GM21529 (cell line): Measurements from ENCODE around the gene UBXN6.

Source experiments
- ATAC-seq: cut with Tn5 transposase; IDR thresholded peaks from one replicate; pipeline ENCODE4 v1.9.1; 2021; ENCODE audit not compliant: unreplicated experiment

UBXN6 gene

GRCh38 chr19:4443188-4443587 lies 14.4 kb downstream of the UBXN6 start:
- no peak for ATAC-seq

- ATAC-seq: no peak
Measured at GRCh38 chr19:4442819-4443146, 14.8 kb downstream of the UBXN6 start.

GRCh38 chr19:4441994-4442818 lies 15.4 kb downstream of the UBXN6 start:
- ATAC-seq: no peak

DNA sequence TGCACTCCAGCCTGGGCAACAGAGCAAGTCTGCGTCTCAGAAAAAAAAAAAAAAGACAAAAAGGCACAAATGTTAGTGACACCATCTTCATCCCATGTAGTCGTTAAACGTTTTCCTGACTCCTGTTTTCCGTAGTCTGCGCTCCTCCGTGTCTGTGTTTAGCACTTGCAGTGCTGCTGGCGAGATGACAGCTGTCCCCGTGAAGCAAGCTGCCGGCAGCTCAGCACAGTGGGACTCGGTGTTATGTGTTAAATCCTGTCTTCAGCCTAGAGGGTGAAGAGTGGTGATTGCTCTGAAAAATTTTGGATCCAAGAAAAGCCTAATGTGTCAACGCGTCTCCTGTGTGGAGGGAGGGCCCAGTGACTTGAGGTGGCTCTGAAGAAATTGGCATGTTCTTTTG lies 18.4 kb downstream of the UBXN6 start:
- no peak for ATAC-seq

DNA sequence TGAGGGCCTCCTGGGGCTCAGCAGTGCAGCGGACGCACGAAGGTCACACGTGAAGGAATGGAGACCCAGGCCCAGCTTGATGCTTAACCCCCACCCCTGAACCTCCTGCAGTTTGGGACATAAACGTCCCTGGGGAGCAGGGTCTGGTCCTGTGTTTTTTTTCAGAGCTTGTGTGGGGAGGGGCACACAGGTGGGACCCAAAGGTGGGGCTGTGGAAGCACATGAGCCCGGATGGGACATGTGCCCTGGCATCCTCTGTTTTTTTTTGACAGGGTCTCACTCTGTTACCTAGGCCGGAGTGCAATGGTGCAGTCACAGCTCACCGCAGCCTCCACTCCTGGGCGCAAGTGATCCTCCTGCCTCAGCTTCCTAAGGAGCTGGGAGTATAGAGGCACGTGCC lies 20.5 kb downstream of the UBXN6 start:
- ATAC-seq: no peak

GRCh38 chr19:4436231-4436630 lies 21.4 kb downstream of the UBXN6 start:
- no peak for ATAC-seq

GRCh38 chr19:4434391-4434790 lies 23.2 kb downstream of the UBXN6 start:
- no peak for ATAC-seq

- ATAC-seq: no peak
Measured at GRCh38 chr19:4432918-4433506, 24.6 kb downstream of the UBXN6 start.

DNA sequence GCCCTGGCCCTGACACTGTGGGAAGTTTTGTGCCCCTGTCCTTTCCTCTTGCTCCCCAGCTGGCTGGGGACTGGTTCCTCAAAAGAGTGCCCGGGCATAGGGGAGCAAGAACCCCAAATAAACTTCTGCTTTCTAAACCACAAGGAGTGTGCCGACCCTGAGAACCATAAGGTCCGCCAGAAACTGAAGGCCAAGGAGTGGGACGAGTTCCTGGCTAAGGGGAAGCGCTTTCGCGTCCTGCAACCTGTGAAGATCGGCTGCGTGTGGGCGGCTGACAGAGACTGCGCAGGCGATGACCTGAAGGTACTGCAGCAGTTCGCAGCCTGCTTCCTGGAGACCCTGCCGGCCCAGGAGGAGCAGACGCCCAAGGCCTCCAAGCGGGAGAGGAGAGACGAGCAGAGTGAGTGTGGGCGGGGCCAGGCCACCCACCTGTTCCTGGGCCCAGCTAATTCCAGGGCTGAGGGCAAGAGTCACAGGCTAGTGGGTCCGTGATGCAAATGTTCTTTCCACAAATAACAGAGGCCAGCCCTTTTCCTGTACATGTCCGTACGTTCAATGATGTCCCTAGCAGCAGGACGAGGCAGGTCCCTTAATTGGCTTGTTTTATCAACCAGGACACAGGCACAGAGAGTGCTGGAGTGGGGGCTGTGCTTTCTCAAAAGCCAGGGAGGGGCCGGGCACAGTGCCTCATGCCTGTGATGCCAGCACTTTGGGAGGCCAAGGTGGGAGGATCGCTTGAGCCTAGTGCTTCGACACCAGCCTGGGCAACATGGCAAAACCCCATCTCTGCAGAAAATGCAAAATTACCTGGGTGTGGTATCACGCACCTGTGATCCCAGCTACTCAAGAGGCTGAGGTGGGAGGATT lies 25.6 kb downstream of the UBXN6 start:
- ATAC-seq: peak; percentile 47

GRCh38 chr19:4431296-4431695 lies 26.3 kb downstream of the UBXN6 start:
- ATAC-seq: no peak

- no peak for ATAC-seq
Measured at GRCh38 chr19:4430760-4431159, 26.8 kb downstream of the UBXN6 start.

GRCh38 chr19:4429771-4430171 lies 27.8 kb downstream of the UBXN6 start:
- ATAC-seq: no peak

DNA sequence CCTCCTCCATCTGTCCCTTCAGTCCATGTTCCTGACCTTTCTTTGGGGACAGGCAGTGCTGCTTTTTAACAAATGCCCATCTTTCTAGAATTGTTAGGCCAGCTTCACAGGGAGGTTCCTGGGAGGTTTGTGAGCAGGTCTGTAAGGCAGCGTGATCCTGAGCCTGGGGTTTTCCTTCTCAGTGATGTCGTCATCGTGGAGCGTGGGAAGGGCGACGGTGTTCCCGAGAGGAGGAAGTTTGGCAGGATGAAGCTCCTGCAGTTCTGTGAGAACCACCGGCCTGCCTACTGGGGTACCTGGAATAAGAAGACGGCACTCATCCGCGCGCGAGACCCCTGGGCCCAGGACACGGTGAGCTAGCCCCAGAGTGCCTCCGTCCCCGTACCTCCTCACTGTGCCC lies 28.3 kb downstream of the UBXN6 start:
- no peak for ATAC-seq

GRCh38 chr19:4428326-4428975 lies 29.1 kb downstream of the UBXN6 start:
- no peak for ATAC-seq

DNA sequence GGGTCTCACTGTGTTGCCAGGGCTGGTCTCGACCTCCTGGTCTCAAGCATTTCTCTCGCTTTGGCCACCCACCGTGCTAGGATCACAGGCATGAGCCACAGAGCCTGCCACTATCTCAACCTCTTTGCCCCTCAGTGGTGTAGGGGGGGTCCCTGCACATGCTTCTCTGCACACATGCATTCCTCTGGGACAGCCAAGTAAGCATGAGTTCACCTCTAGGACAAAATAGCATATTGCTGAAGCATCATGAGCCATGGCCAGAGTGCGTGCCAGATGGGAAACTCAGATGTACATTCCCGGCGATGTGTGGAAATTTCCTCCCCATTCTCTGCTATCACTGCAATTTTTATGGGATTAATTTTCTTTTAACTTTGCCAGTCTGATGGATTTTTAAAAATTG lies 32.1 kb downstream of the UBXN6 start:
- no peak for ATAC-seq

- no peak for ATAC-seq
Measured at GRCh38 chr19:4423416-4424126, 34.0 kb downstream of the UBXN6 start.

DNA sequence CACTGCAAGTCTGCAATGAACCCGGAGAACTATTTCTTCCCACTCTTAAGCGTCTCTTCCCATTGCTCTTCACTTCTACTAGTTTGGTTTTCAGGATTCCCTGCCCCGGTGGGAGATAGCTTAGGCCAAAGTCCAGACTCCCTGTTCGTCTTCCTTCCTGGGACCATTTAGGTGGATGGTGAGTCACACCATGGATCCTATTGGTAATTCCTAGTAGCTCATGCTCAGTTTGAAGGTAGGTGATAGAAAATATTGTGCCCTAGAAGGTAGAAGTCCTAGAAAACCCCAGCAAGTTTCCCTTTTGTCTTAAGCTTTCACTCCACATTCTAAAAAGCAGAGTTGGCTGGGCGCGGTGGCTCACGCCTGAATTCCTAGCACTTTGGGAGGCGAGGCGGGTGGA lies 41.3 kb downstream of the UBXN6 start:
- no peak for ATAC-seq

DNA sequence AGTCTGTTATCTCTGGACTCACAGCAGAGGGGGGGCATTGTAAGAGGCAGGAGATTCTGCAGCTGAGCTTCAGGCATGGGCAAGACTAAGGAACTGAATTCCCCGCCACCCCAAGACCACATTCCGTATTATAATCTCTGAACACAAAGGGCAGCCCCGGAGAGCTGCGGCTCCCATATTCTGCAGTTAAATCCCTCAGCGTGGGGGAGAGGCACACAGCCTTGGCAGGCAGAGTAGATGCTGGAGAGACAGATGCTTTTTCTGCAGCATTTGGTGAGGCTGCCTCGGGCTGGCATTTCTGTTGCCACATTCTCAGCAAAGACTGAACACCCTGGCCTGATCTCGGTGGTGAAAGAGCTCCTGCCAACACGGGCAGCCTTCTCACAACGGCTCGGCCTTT lies 42.2 kb downstream of the UBXN6 start:
- ATAC-seq: no peak

DNA sequence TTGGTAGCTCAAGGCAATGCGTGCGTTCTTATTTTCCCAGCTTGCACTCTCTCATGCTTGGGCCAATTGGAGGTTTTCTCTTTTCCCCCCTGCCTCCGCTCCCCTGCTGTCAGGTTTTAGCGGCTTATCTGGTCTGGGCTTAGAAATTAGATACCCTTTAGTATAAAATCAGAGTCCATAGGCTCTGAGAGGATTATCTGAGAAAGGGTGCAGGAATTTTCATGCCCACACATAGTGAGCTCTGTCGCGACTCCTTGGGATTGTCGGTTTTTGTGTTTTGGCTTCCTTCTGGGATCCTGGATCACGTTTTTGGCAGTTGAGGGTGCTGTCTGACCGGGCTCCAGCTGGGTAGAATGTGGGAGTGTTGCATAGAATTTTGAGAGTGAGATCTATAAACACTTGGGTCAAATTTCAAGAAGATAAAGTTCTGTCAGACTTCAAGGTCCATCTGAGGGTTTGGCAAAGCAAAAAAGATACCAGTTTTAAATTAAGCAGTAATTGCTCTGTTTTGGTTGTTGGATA lies 42.7 kb downstream of the UBXN6 start:
- ATAC-seq: no peak

DNA sequence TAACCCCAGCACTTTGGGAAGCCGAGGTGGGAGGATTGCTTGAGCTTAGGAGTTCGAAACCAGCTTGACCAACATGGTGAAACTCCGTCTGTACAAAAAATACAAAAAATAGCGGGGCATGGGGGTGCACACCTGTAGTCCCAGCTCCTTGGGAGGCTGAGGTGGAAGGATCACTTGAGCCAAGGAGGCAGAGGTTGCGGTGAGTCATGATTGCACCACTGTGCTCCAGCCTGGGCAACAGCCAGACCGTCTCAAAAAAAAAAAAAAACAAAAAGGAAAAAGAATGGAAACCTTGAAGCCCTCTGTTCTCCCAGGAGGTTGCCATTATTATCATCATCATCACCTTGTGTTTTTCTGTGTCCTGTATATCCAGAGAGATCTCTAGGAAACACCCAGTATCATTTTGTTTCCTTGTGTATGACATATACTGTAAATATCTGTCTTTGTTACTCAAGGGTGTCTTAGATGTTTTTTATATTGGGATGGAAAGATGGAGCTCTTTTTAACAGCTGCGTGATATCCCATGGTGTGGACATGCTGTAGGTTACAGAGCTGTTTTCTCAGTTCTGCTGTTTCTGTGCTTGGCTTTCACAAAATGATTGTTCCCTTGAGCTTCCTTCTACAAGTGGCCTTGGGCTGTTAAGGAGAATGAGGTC lies 43.3 kb downstream of the UBXN6 start:
- ATAC-seq: no peak
